ENCODE results near the gene TRAPPC5.

- TF ChIP-seq, protein P1, sequence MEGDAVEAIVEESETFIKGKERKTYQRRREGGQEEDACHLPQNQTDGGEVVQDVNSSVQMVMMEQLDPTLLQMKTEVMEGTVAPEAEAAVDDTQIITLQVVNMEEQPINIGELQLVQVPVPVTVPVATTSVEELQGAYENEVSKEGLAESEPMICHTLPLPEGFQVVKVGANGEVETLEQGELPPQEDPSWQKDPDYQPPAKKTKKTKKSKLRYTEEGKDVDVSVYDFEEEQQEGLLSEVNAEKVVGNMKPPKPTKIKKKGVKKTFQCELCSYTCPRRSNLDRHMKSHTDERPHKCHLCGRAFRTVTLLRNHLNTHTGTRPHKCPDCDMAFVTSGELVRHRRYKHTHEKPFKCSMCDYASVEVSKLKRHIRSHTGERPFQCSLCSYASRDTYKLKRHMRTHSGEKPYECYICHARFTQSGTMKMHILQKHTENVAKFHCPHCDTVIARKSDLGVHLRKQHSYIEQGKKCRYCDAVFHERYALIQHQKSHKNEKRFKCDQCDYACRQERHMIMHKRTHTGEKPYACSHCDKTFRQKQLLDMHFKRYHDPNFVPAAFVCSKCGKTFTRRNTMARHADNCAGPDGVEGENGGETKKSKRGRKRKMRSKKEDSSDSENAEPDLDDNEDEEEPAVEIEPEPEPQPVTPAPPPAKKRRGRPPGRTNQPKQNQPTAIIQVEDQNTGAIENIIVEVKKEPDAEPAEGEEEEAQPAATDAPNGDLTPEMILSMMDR (IDR thresholded peaks at IDR 0.05; ENCODE audit: low read depth, low read length) = no peak
- TF ChIP-seq, protein P2, sequence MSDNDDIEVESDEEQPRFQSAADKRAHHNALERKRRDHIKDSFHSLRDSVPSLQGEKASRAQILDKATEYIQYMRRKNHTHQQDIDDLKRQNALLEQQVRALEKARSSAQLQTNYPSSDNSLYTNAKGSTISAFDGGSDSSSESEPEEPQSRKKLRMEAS (IDR thresholded peaks at IDR 0.05; ENCODE audit: low read depth, low read length) = no peak
Observed at GRCh38 chr19:7687177-7687576, 6.5 kb downstream of the TRAPPC5 start.
